OCI-LY1 (cell line): ENCODE measurements around the gene COL15A1.

Source experiments
- H2AFZ ChIP-seq: fragments of 200-600 bp; sonication (generic), shearing (Covaris generic); 2 replicates; pipeline ENCODE4 v1.6.0; 2014; ENCODE audit warnings: antibody characterized with exemption, mild to moderate bottlenecking, low read length
- H3F3A ChIP-seq: fragments of 200-600 bp; sonication (generic), shearing (Covaris generic); 2 replicates; pipeline ENCODE4 v1.6.0; 2014; ENCODE audit warnings: mild to moderate bottlenecking, antibody characterized with exemption, low read length, moderate library complexity; ENCODE audit not compliant: insufficient read depth
- H3K27ac ChIP-seq: fragments of 200-600 bp; sonication (generic); 2 replicates; pipeline ENCODE4 v1.5.1; 2014; ENCODE audit warnings: low read length, mixed run types, mild to moderate bottlenecking, low read depth; ENCODE audit not compliant: poor library complexity, severe bottlenecking
- H3K27me3 ChIP-seq: fragments of 200-600 bp; sonication (generic); 2 replicates; pipeline ENCODE4 v1.6.0; 2014; ENCODE audit warnings: antibody characterized with exemption, mild to moderate bottlenecking, low read length, moderate library complexity; ENCODE audit not compliant: insufficient read depth
- H3K36me3 ChIP-seq: fragments of 200-600 bp; sonication (generic); 2 replicates; pipeline ENCODE4 v1.6.1; 2014; ENCODE audit warnings: mild to moderate bottlenecking, antibody characterized with exemption, low read length, moderate library complexity, mixed read lengths; ENCODE audit not compliant: insufficient read depth
- H3K4me1 ChIP-seq: fragments of 200-600 bp; sonication (generic); 2 replicates; pipeline ENCODE4 v1.5.1; 2014; ENCODE audit warnings: mild to moderate bottlenecking, low read length, moderate library complexity; ENCODE audit not compliant: insufficient read depth, severe bottlenecking
- H3K4me2 ChIP-seq: fragments of 200-600 bp; sonication (generic), shearing (Covaris generic); 2 replicates; pipeline ENCODE4 v1.6.1; 2014; ENCODE audit warnings: low read length
- H3K4me3 ChIP-seq: fragments of 200-600 bp; sonication (generic); 2 replicates; pipeline ENCODE4 v1.5.1; 2014; ENCODE audit warnings: low read length, low read depth, mild to moderate bottlenecking, mixed read lengths; ENCODE audit not compliant: poor library complexity, severe bottlenecking
- H3K79me2 ChIP-seq: fragments of 200-600 bp; shearing (Covaris generic); 2 replicates; pipeline ENCODE4 v1.6.1; 2016; ENCODE audit warnings: mixed run types, low read length, mixed read lengths; ENCODE audit not compliant: insufficient read depth
- H3K9ac ChIP-seq: fragments of 200-600 bp; sonication (generic), shearing (Covaris generic); 2 replicates; pipeline ENCODE4 v1.6.1; 2014; ENCODE audit warnings: mild to moderate bottlenecking, low read length, mixed read lengths
- H3K9me2 ChIP-seq: fragments of 200-600 bp; sonication (generic), shearing (Covaris generic); 2 replicates; pipeline ENCODE4 v1.6.1; 2014; ENCODE audit warnings: low read depth, mild to moderate bottlenecking, low read length, mixed read lengths
- H3K9me3 ChIP-seq: fragments of 200-600 bp; shearing (Covaris generic); 2 replicates; pipeline ENCODE4 v1.6.1; 2014; ENCODE audit warnings: low read length, mixed read lengths
- H4K20me1 ChIP-seq: fragments of 200-600 bp; sonication (generic), shearing (Covaris generic); 2 replicates; pipeline ENCODE4 v1.6.0; 2016; ENCODE audit warnings: mild to moderate bottlenecking, low read length; ENCODE audit not compliant: insufficient read depth
- EZH2 ChIP-seq: fragments of 200-600 bp; sonication (generic), shearing (Covaris generic); IDR thresholded peaks from 2 replicates; pipeline ENCODE4 v1.8.0; 2017; ENCODE audit warnings: borderline replicate concordance, mixed run types, mild to moderate bottlenecking, antibody characterized with exemption, low read length, moderate library complexity, mixed read lengths
- TF ChIP-seq, protein P1 (sequence below): fragments of 200-600 bp; sonication (generic), shearing (Covaris generic); IDR thresholded peaks from 2 replicates; pipeline ENCODE4 v1.5.1; 2017; ENCODE audit warnings: mild to moderate bottlenecking, antibody characterized with exemption, low read length, moderate library complexity, mixed read lengths

COL15A1 gene

DNA sequence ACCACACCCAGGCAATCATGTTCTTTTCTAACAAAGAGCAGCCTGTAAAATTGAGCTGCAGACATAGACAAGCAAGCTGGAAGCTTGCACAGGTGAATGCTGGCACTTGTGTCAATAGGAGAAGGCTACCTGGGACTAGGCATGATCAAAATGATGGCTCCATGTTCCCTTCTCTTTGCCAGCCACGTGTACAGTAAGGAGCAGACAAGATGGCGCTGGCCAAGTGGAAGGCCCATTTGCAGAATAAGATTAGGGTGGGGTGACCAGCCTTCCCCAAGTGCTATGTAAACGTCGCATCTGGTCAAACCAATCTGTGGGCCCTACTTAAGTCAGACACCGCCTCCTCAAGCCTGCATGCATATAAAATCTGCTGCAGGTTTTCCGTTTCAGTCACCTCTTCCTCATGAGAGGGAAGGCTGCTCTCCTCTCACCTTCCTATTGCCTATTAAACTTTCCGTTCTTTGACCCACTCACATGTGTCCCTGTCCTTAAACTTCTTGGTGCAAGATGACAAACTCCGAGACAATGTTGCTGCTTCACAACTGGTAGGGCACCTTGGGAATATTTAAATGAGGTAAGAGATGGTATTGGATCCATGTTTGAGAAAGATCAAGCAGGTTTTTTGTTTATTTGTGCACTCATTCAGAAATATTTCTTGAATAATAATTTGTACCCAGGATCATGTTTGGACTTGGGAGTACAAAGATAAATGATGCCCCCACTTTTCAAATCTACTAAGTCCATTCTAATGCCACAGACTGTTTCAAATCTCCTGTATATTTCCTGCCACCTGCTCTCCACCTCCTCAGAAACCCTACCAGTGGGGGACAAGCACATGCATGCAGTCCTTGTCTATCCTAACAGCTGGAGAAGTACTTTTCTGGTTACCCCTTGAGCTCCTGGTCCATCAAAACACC lies 130.5 kb downstream of the COL15A1 start:
- Histone ChIP-seq H3K9ac (no peak overlapping the region), H3K27ac (no peak overlapping the region), H3K9me2 (no peaks in the 10 kb centered on the region), H3K79me2 (no peaks in the 10 kb centered on the region), H4K20me1 (no peaks in the 10 kb centered on the region), H2AFZ (no peak overlapping the region), H3K9me3 (no peaks in the 10 kb centered on the region), H3K4me2 (no peak overlapping the region), H3K4me3 (no peak overlapping the region), H3K36me3 (no peaks in the 10 kb centered on the region), H3K4me1 (peaks cover 2% of the 10 kb centered on the region), H3F3A (no peaks in the 10 kb centered on the region), H3K27me3 (no peaks in the 10 kb centered on the region)
- TF ChIP-seq, protein P1, sequence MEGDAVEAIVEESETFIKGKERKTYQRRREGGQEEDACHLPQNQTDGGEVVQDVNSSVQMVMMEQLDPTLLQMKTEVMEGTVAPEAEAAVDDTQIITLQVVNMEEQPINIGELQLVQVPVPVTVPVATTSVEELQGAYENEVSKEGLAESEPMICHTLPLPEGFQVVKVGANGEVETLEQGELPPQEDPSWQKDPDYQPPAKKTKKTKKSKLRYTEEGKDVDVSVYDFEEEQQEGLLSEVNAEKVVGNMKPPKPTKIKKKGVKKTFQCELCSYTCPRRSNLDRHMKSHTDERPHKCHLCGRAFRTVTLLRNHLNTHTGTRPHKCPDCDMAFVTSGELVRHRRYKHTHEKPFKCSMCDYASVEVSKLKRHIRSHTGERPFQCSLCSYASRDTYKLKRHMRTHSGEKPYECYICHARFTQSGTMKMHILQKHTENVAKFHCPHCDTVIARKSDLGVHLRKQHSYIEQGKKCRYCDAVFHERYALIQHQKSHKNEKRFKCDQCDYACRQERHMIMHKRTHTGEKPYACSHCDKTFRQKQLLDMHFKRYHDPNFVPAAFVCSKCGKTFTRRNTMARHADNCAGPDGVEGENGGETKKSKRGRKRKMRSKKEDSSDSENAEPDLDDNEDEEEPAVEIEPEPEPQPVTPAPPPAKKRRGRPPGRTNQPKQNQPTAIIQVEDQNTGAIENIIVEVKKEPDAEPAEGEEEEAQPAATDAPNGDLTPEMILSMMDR = no peak
- TF ChIP-seq EZH2 = no peak

DNA sequence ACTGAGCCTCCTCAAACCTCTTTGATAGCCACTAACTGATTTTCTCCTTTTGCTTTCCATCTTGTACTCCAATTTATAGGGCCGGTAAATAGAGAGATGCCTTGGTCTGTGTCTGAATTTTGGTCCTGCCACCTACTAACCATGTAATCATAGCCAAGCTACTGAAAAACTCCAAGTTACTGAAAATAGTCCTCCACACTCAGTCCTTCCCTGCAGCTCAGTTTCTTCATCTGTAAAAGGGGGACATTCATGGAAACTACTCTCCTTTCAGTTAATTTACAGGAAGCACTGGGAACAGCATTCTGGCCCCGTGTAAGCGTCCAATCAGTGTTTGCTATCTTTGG lies 131.2 kb downstream of the COL15A1 start:
- no peaks in the 10 kb centered on the region for H4K20me1 ChIP-seq
- no peak overlapping the region for H2AFZ ChIP-seq
- H3K9me2 ChIP-seq = no peaks in the 10 kb centered on the region
- no peaks in the 10 kb centered on the region for H3K9me3 ChIP-seq
- TF ChIP-seq EZH2 = no peak
- TF ChIP-seq, protein P1 = no peak
- no peak overlapping the region for H3K9ac ChIP-seq
- no peak overlapping the region for H3K4me2 ChIP-seq
- no peaks in the 10 kb centered on the region for H3K79me2 ChIP-seq
- H3K4me3 ChIP-seq = no peak overlapping the region
- no peaks in the 10 kb centered on the region for H3K4me1 ChIP-seq
- H3F3A ChIP-seq = no peaks in the 10 kb centered on the region
- H3K27me3 ChIP-seq = no peaks in the 10 kb centered on the region
- H3K36me3 ChIP-seq = no peaks in the 10 kb centered on the region
- H3K27ac ChIP-seq = no peak overlapping the region

DNA sequence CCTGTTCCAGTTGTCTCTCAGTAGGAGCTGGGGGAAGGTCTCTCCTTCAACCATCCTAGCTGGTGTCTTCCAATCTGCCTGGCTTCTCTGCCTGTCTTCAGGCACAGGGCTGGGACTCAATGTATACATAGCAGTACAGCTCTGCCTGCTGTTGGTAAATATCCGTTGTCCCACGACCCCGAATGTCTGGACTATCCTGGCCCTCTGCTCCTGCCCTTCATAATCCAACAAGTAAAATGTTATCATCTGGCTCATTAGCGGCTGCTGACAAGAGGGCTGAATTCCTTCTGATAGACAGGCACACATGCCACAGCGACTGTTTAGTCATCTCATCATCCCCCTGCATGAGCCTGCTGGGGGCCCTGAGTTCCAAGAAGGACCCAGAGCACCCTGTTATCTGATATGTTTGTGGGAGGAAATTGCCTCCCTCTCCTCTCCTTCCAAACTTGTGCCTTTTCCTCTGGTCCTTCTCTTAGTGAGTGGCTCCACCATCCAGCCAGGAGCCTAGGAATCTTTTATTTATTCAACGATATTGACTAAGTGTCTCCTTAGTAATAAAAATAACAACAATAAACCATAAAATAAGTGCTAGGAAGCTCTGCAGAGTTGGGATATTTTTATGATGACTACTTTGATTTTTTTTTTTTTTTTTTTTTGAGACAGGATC lies 131.7 kb downstream of the COL15A1 start:
- Histone ChIP-seq H3K9ac (no peak overlapping the region), H3K27me3 (no peaks in the 10 kb centered on the region), H3K79me2 (no peaks in the 10 kb centered on the region), H3K4me2 (no peak overlapping the region), H3K36me3 (no peaks in the 10 kb centered on the region), H3K4me3 (no peak overlapping the region), H3K4me1 (no peaks in the 10 kb centered on the region), H3K27ac (no peak overlapping the region), H3F3A (no peaks in the 10 kb centered on the region), H4K20me1 (no peaks in the 10 kb centered on the region), H2AFZ (no peak overlapping the region), H3K9me3 (no peaks in the 10 kb centered on the region), H3K9me2 (no peaks in the 10 kb centered on the region)
- TF ChIP-seq EZH2 = no peak
- TF ChIP-seq, protein P1 = no peak
